HCT116 (cell line): Measurements from ENCODE around the gene EGFLAM. TPM values are rescaled to one million over a fixed set of nuclear protein-coding genes. Genes with fewer than 3 reads are reported as not detected.

Experiments used
- ATAC-seq: fragments of 200-7000 bp; cut with Tn5 transposase; 2 replicates; pipeline ENCODE4 v1.9.1; 2020; ENCODE audit warnings: mild to moderate bottlenecking, moderate library complexity
- BruUV-seq: library from RNA; stranded (reverse); fragments of 400-500 nt; replicated peaks from 2 replicates; lab custom pipeline; 2021; lab: Mats Ljungman, UMichigan
- CTCF ChIA-PET: fragments of 300-600 bp; sonication (Branson Sonifier 250); formaldehyde crosslinking; loops from one replicate; lab custom pipeline; 2021; ENCODE audit warnings: antibody characterized with exemption; lab: Charles Lee
- POLR2A ChIA-PET: fragments of 300-600, 350-600 bp; sonication (Branson Sonifier 250); formaldehyde crosslinking; loops from one replicate; lab custom pipeline; 2021; ENCODE audit warnings: antibody characterized with exemption; lab: Charles Lee
- RAD21 ChIA-PET, 2 experiments: fragments of 300-600 bp; sonication (Branson Sonifier 250); formaldehyde crosslinking; loops; one replicate each; lab custom pipeline; 2023; ENCODE audit warnings: low total read pairs in 2 of 2; ENCODE audit not compliant: uncharacterized antibody in 2 of 2, unreplicated experiment in 2 of 2, low non-redundant PET in 1 of 2; lab: Charles Lee
- DNase-seq: peaks from one replicate; pipeline ENCODE4 v3.0.0-alpha.2; 2010; ENCODE audit warnings: low read depth, low spot score
- H2AFZ ChIP-seq: fragments of 200-600 bp; shearing (Covaris generic), sonication (generic); 2 replicates; pipeline ENCODE4 v1.6.1; 2017; ENCODE audit warnings: low read depth, mixed run types, mixed read lengths, antibody characterized with exemption, low read length; ENCODE audit not compliant: poor library complexity, severe bottlenecking
- H3K27ac ChIP-seq: 2 replicates; pipeline ENCODE4 v1.5.1; 2012; ENCODE audit warnings: low read depth, low read length
- H3K27me3 ChIP-seq: fragments of 200-600 bp; sonication (generic); 2 replicates; pipeline ENCODE4 v1.6.1; 2016; ENCODE audit warnings: mixed run types, low read length, mixed read lengths; ENCODE audit not compliant: insufficient read depth
- H3K36me3 ChIP-seq, 2 experiments: fragments of 200-500 bp in 1 of 2; fragments of 200-600 bp in 1 of 2; sonication (Bioruptor generic) in 1 of 2; sonication (generic) in 1 of 2; 2 replicates each; pipeline versions ENCODE4 v1.5.1 to v1.6.1; 2014 to 2016; ENCODE audit warnings: low read length in 2 of 2, inconsistent platforms in 1 of 2, mixed read lengths in 1 of 2, mixed run types in 1 of 2; ENCODE audit not compliant: insufficient read depth in 2 of 2, control insufficient read depth in 1 of 2
- H3K4me1 ChIP-seq, 2 experiments: fragments of 200-600 bp in 1 of 2; sonication (generic) in 1 of 2; 2 replicates each; pipeline versions ENCODE4 v1.5.1 to v1.6.1; 2012 to 2017; ENCODE audit warnings: low read length in 2 of 2, inconsistent platforms in 1 of 2, mild to moderate bottlenecking in 1 of 2, mixed read lengths in 1 of 2, mixed run types in 1 of 2, moderate library complexity in 1 of 2; ENCODE audit not compliant: insufficient read depth in 2 of 2, control insufficient read depth in 1 of 2
- H3K4me2 ChIP-seq: fragments of 200-600 bp; sonication (generic); 2 replicates; pipeline ENCODE4 v1.6.1; 2017; ENCODE audit warnings: mixed run types, low read length, mixed read lengths
- H3K4me3 ChIP-seq, 2 experiments: fragments of 200-600 bp in 1 of 2; sonication (generic) in 1 of 2; replicated peaks in 1 of 2; 2 replicates each; pipeline ENCODE4 v1.5.1; 2011 to 2016; ENCODE audit warnings: low read length in 2 of 2, control low read depth in 1 of 2, low read depth in 1 of 2, mild to moderate bottlenecking in 1 of 2, mixed read lengths in 1 of 2, mixed run types in 1 of 2
- H3K79me2 ChIP-seq: fragments of 200-600 bp; sonication (generic); 2 replicates; pipeline ENCODE4 v1.6.1; 2017; ENCODE audit warnings: mild to moderate bottlenecking, mixed run types, low read length, moderate library complexity, mixed read lengths; ENCODE audit not compliant: insufficient read depth
- H3K9ac ChIP-seq: fragments of 200-600 bp; sonication (generic); 2 replicates; pipeline ENCODE4 v1.6.1; 2016; ENCODE audit warnings: low read length, mixed read lengths
- H3K9me2 ChIP-seq: fragments of 200-600 bp; sonication (generic), shearing (Covaris generic); 2 replicates; pipeline ENCODE4 v1.6.1; 2017; ENCODE audit warnings: mixed run types, mild to moderate bottlenecking, moderate library complexity; ENCODE audit not compliant: insufficient read depth
- H3K9me3 ChIP-seq, 2 experiments: fragments of 200-500 bp in 1 of 2; fragments of 200-600 bp in 1 of 2; sonication (Bioruptor generic) in 1 of 2; sonication (generic) in 1 of 2; 2 replicates each; pipeline ENCODE4 v1.6.1; 2014 to 2017; ENCODE audit warnings: low read length in 2 of 2, mixed read lengths in 2 of 2, inconsistent platforms in 1 of 2, low read depth in 1 of 2, mild to moderate bottlenecking in 1 of 2, mixed run types in 1 of 2, moderate library complexity in 1 of 2; ENCODE audit not compliant: control insufficient read depth in 1 of 2, insufficient read depth in 1 of 2
- H4K20me1 ChIP-seq: fragments of 200-600 bp; sonication (generic), shearing (Covaris generic); 2 replicates; pipeline ENCODE4 v1.6.1; 2017; ENCODE audit warnings: mixed run types, mild to moderate bottlenecking, moderate library complexity; ENCODE audit not compliant: insufficient read depth
- CEBPB ChIP-seq: IDR thresholded peaks from 2 replicates; pipeline ENCODE4 v1.6.1; 2012; ENCODE audit warnings: low read depth
- EZH2 ChIP-seq: fragments of 200-600 bp; sonication (generic); IDR thresholded peaks from 2 replicates; pipeline ENCODE4 v1.6.1; 2017; ENCODE audit warnings: antibody characterized with exemption, mixed run types
- EZH2phosphoT487 ChIP-seq: fragments of 200-600 bp; IDR thresholded peaks from 2 replicates; pipeline ENCODE4 v1.6.1; 2018; ENCODE audit warnings: antibody characterized with exemption, borderline replicate concordance
- MAX ChIP-seq: IDR thresholded peaks from 2 replicates; pipeline ENCODE4 v1.6.1; 2012
- POLR2A ChIP-seq: IDR thresholded peaks from 2 replicates; pipeline ENCODE4 v1.7.0; 2011; ENCODE audit warnings: borderline replicate concordance; ENCODE audit not compliant: insufficient read depth, insufficient read length; ENCODE audit errors: extremely low read depth
- SIN3A ChIP-seq: IDR thresholded peaks from 2 replicates; pipeline ENCODE4 v1.6.1; 2012; ENCODE audit warnings: low read depth
- ZNF274 ChIP-seq: fragments of 200-500 bp; sonication (Bioruptor generic); IDR thresholded peaks from 2 replicates; pipeline ENCODE4 v1.6.1; 2014; ENCODE audit warnings: mild to moderate bottlenecking, low read depth, low read length, inconsistent platforms
- intact Hi-C: fragments of 100-400 bp; cut with micrococcal nuclease; formaldehyde crosslinking; loops from 2 replicates; pipeline ENCODE4 v1.10.0; 2022
- total RNA-seq: library from RNA; stranded (reverse); gene quantifications from one replicate; pipeline ENCODE4 v1.2.1, GENCODE V29; 2021; ENCODE audit not compliant: unreplicated experiment
- TF ChIP-seq, protein P1 (sequence below), 3 experiments: fragments of 200-600 bp in 1 of 3; sonication (generic) in 1 of 3; IDR thresholded peaks in 2 of 3; conservative IDR thresholded peaks in 1 of 3; 2 replicates each; pipeline ENCODE4 v1.5.1; 2012 to 2017; ENCODE audit warnings: low read depth in 2 of 3, low read length in 2 of 3, antibody characterized with exemption in 1 of 3, borderline replicate concordance in 1 of 3, control low read depth in 1 of 3, mild to moderate bottlenecking in 1 of 3, mixed read lengths in 1 of 3, mixed run types in 1 of 3, moderate library complexity in 1 of 3; ENCODE audit not compliant: insufficient read depth in 1 of 3

EGFLAM gene
- total RNA-seq, 1 experiment from 2014 or later = not detected

DNA sequence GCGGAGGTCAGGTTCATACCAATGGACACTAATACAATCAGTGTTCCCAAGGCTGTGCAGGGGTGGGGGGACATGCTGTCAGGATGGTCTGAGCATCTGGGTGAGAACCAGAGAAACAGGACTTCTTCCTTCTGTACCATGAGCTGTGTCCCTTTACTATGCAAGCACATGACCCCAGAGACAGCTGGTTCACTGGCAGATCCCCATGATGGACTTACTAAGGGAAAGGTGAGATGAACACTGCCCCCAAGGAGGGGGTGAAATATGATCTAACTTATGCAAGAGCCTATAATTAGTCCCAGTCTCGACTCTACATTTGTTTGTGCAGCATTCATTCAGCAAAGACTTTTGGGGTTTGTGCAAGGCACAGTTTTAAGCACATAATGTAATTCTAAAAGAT, 206.7 kb downstream of the EGFLAM start:
- H3K9me2 ChIP-seq = no peaks in the 10 kb centered on the region
- H3K4me3 ChIP-seq = no peak overlapping the region
- ChIA-PET RAD21 (no interaction called here), CTCF (interaction anchor here (1.3 to 3.6 kb wide), 2 partner anchors 16 to 24 kb away, joined by 3 to 24 read pairs; no protein-coding TSS in a partner anchor), POLR2A (no interaction called here)
- no peak for DNase-seq
- no peak for ATAC-seq
- H3K9ac ChIP-seq = no peak overlapping the region
- intact Hi-C loops = no loop called here
- TF ChIP-seq POLR2A = no peak
- no peak for TF ChIP-seq CEBPB
- TF ChIP-seq, protein P1, sequence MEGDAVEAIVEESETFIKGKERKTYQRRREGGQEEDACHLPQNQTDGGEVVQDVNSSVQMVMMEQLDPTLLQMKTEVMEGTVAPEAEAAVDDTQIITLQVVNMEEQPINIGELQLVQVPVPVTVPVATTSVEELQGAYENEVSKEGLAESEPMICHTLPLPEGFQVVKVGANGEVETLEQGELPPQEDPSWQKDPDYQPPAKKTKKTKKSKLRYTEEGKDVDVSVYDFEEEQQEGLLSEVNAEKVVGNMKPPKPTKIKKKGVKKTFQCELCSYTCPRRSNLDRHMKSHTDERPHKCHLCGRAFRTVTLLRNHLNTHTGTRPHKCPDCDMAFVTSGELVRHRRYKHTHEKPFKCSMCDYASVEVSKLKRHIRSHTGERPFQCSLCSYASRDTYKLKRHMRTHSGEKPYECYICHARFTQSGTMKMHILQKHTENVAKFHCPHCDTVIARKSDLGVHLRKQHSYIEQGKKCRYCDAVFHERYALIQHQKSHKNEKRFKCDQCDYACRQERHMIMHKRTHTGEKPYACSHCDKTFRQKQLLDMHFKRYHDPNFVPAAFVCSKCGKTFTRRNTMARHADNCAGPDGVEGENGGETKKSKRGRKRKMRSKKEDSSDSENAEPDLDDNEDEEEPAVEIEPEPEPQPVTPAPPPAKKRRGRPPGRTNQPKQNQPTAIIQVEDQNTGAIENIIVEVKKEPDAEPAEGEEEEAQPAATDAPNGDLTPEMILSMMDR (IDR thresholded peaks at IDR 0.05 in 2 of 3, conservative IDR thresholded peaks at IDR 0.05 in 1 of 3; ENCODE audit: borderline replicate concordance in 1 of 3, insufficient read depth in 1 of 3, low read depth in 2 of 3, low read length in 2 of 3) = no peak
- TF ChIP-seq MAX = no peak
- TF ChIP-seq EZH2phosphoT487 = no peak
- no peak for TF ChIP-seq SIN3A
- TF ChIP-seq ZNF274 = no peak
- no peak for TF ChIP-seq EZH2
- no peak overlapping the region for H2AFZ ChIP-seq
- no peak overlapping the region for H3K27ac ChIP-seq
- H3K79me2 ChIP-seq = no peaks in the 10 kb centered on the region
- peak overlapping the region; percentile 63 for H3K4me2 ChIP-seq
- H3K36me3 ChIP-seq = no peaks in the 10 kb centered on the region
- no peaks in the 10 kb centered on the region for H4K20me1 ChIP-seq
- no peaks in the 10 kb centered on the region for H3K27me3 ChIP-seq
- H3K9me3 ChIP-seq = no peaks in the 10 kb centered on the region
- no TSS peak for BruUV-seq
- peaks cover 27 to 68% of the 10 kb centered on the region in 2 experiments for H3K4me1 ChIP-seq
